Mucosa of rectum (tissue), 2 donors: ENCODE measurements around the gene TRIML1.

ENCODE experiments used
- H3K27ac ChIP-seq, 2 donors: one replicate each; pipeline ENCODE4 v1.7.0; 2013; ENCODE audit warnings: inconsistent platforms in 2 of 2, low read depth in 2 of 2, low read length in 2 of 2
- H3K27me3 ChIP-seq, 2 donors: one replicate each; pipeline ENCODE4 v1.7.0; 2013; ENCODE audit warnings: low read length in 2 of 2; ENCODE audit not compliant: control insufficient read depth in 2 of 2, insufficient read depth in 2 of 2
- H3K36me3 ChIP-seq, 2 donors: one replicate each; pipeline ENCODE4 v1.7.0; 2013; ENCODE audit warnings: low read length in 2 of 2; ENCODE audit not compliant: control insufficient read depth in 2 of 2, insufficient read depth in 2 of 2
- H3K4me1 ChIP-seq, 2 donors: one replicate each; pipeline ENCODE4 v1.7.0; 2013; ENCODE audit warnings: low read length in 2 of 2, mild to moderate bottlenecking in 1 of 2; ENCODE audit not compliant: control insufficient read depth in 2 of 2, insufficient read depth in 2 of 2
- H3K4me3 ChIP-seq, 2 donors: one replicate each; pipeline ENCODE4 v1.7.0; 2013; ENCODE audit warnings: low read length in 2 of 2
- H3K9ac ChIP-seq, 2 donors: one replicate each; pipeline ENCODE4 v1.7.0; 2013; ENCODE audit warnings: low read length in 2 of 2, low read depth in 1 of 2, mild to moderate bottlenecking in 1 of 2
- H3K9me3 ChIP-seq, 2 donors: one replicate each; pipeline ENCODE4 v1.7.0; 2013; ENCODE audit warnings: low read length in 2 of 2; ENCODE audit not compliant: control insufficient read depth in 2 of 2
- donor health status: healthy.
- donor health status: Normal muscosa, but diverticular disease.

Gene TRIML1

GRCh38 chr4:188117631-188118324 lies 21.5 kb upstream of the TRIML1 start:
- no peak overlapping the region for H3K4me3 ChIP-seq
- no peaks in the 10 kb centered on the region for H3K4me1 ChIP-seq
- no peaks in the 10 kb centered on the region for H3K9me3 ChIP-seq
- no peaks in the 10 kb centered on the region for H3K27me3 ChIP-seq
- no peaks in the 10 kb centered on the region for H3K36me3 ChIP-seq
- H3K27ac ChIP-seq, result no peak overlapping the region
- H3K9ac ChIP-seq, result no peak overlapping the region

GRCh38 chr4:188121530-188121929 lies 17.7 kb upstream of the TRIML1 start:
- Histone ChIP-seq H3K4me1 (no peaks in the 10 kb centered on the region), H3K9me3 (no peaks in the 10 kb centered on the region), H3K4me3 (no peak overlapping the region), H3K27ac (no peak overlapping the region), H3K27me3 (no peaks in the 10 kb centered on the region), H3K9ac (no peak overlapping the region), H3K36me3 (no peaks in the 10 kb centered on the region)

- Histone ChIP-seq H3K27me3 (no peaks in the 10 kb centered on the region), H3K4me1 (no peaks in the 10 kb centered on the region), H3K9ac (no peak overlapping the region), H3K36me3 (no peaks in the 10 kb centered on the region), H3K9me3 (no peaks in the 10 kb centered on the region), H3K27ac (no peak overlapping the region), H3K4me3 (no peak overlapping the region)
These were observed 11.9 kb upstream of the TRIML1 start for GRCh38 chr4:188127214-188127874.

- H3K27ac ChIP-seq, result no peak overlapping the region
- H3K9me3 ChIP-seq, result no peaks in the 10 kb centered on the region
- no peak overlapping the region for H3K9ac ChIP-seq
- no peaks in the 10 kb centered on the region for H3K27me3 ChIP-seq
- H3K4me3 ChIP-seq, result no peak overlapping the region
- H3K4me1 ChIP-seq, result no peaks in the 10 kb centered on the region
- H3K36me3 ChIP-seq, result no peaks in the 10 kb centered on the region
These were observed 8.9 kb upstream of the TRIML1 start for GRCh38 chr4:188130355-188130754.

GRCh38 chr4:188132232-188132631 lies 7.0 kb upstream of the TRIML1 start:
- H3K36me3 ChIP-seq, result no peaks in the 10 kb centered on the region
- H3K4me1 ChIP-seq, result no peaks in the 10 kb centered on the region
- H3K27ac ChIP-seq, result no peak overlapping the region
- no peak overlapping the region for H3K9ac ChIP-seq
- no peaks in the 10 kb centered on the region for H3K9me3 ChIP-seq
- H3K27me3 ChIP-seq, result no peaks in the 10 kb centered on the region
- no peak overlapping the region for H3K4me3 ChIP-seq

- no peaks in the 10 kb centered on the region for H3K27me3 ChIP-seq
- no peaks in the 10 kb centered on the region for H3K9me3 ChIP-seq
- no peaks in the 10 kb centered on the region for H3K4me1 ChIP-seq
- no peak overlapping the region for H3K4me3 ChIP-seq
- H3K27ac ChIP-seq, result no peak overlapping the region
- no peak overlapping the region for H3K9ac ChIP-seq
- H3K36me3 ChIP-seq, result no peaks in the 10 kb centered on the region
These were observed 1.0 kb upstream of the TRIML1 start for GRCh38 chr4:188138227-188138626.

- H3K36me3 ChIP-seq, result no peaks in the 10 kb centered on the region
- no peak overlapping the region for H3K27ac ChIP-seq
- H3K27me3 ChIP-seq, result no peaks in the 10 kb centered on the region
- no peaks in the 10 kb centered on the region for H3K4me1 ChIP-seq
- no peak overlapping the region for H3K9ac ChIP-seq
- H3K4me3 ChIP-seq, result no peak overlapping the region
- no peaks in the 10 kb centered on the region for H3K9me3 ChIP-seq
These were observed 430 bp downstream of the TRIML1 start for GRCh38 chr4:188139671-188140070.

- Histone ChIP-seq H3K9ac (no peak overlapping the region), H3K4me3 (no peak overlapping the region), H3K27me3 (no peaks in the 10 kb centered on the region), H3K4me1 (no peaks in the 10 kb centered on the region), H3K9me3 (no peaks in the 10 kb centered on the region), H3K36me3 (no peaks in the 10 kb centered on the region), H3K27ac (no peak overlapping the region)
These were observed 4.5 kb downstream of the TRIML1 start for GRCh38 chr4:188143731-188144130.

- H3K27me3 ChIP-seq, result no peaks in the 10 kb centered on the region
- no peak overlapping the region for H3K27ac ChIP-seq
- no peaks in the 10 kb centered on the region for H3K9me3 ChIP-seq
- no peak overlapping the region for H3K9ac ChIP-seq
- H3K4me1 ChIP-seq, result no peaks in the 10 kb centered on the region
- no peaks in the 10 kb centered on the region for H3K36me3 ChIP-seq
- H3K4me3 ChIP-seq, result no peak overlapping the region
These were observed 6.4 kb downstream of the TRIML1 start for GRCh38 chr4:188145601-188146000.

- no peaks in the 10 kb centered on the region for H3K36me3 ChIP-seq
- H3K9ac ChIP-seq, result no peak overlapping the region
- no peaks in the 10 kb centered on the region for H3K4me1 ChIP-seq
- H3K9me3 ChIP-seq, result no peaks in the 10 kb centered on the region
- no peaks in the 10 kb centered on the region for H3K27me3 ChIP-seq
- H3K27ac ChIP-seq, result no peak overlapping the region
- H3K4me3 ChIP-seq, result no peak overlapping the region
These were observed 7.4 kb downstream of the TRIML1 start for GRCh38 chr4:188146618-188147017.
